Testis (tissue), 3 donors: ENCODE data around the gene COL1A2. TPM values are rescaled to one million over a fixed set of nuclear protein-coding genes. Genes with fewer than 3 reads are reported as not detected.

Source experiments
- DNase-seq: peaks from one replicate; pipeline ENCODE4 v3.0.0-alpha.2; 2019
- H3K27ac ChIP-seq, 2 donors: fragments of 200-600 bp; sonication (generic); one replicate each; pipeline ENCODE4 v1.5.1; 2019
- H3K27me3 ChIP-seq: fragments of 200-600 bp; sonication (generic); one replicate; pipeline ENCODE4 v1.5.1; 2019
- H3K36me3 ChIP-seq: fragments of 200-600 bp; sonication (generic); one replicate; pipeline ENCODE4 v1.5.1; 2017; ENCODE audit warnings: low read depth; ENCODE audit errors: missing control alignments
- H3K4me1 ChIP-seq: fragments of 200-600 bp; sonication (generic); one replicate; pipeline ENCODE4 v1.5.1; 2019
- H3K4me3 ChIP-seq, 2 donors: fragments of 200-600 bp; sonication (generic); one replicate each; pipeline ENCODE4 v1.5.1; 2017 to 2019
- H3K9me3 ChIP-seq: fragments of 200-600 bp; sonication (generic); one replicate; pipeline ENCODE4 v1.5.1; 2017
- POLR2A ChIP-seq: fragments of 450-650 bp; IDR thresholded peaks from one replicate; pipeline ENCODE4 v1.6.1; 2017; ENCODE audit warnings: antibody characterized with exemption, mild to moderate bottlenecking, moderate library complexity
- WGBS, 2 donors: methylation state at CpG; one replicate each; pipeline ENCODE4 v1.1.5; 2018; 5-methylcytosine and 5-hydroxymethylcytosine counted together
- intact Hi-C: fragments of 100-400 bp; cut with DNase I; formaldehyde crosslinking; loops from one replicate; pipeline ENCODE4 v1.15.1; 2023; ENCODE audit warnings: low total_unique reads
- polyA plus RNA-seq: library from polyadenylated mRNA; stranded (reverse); fragments of 350-450 nt; fragmentation: Illumina TruSeq; extraction: RNeasy Lipid Tissue Mini Kit (QIAGEN cat#74804); gene quantifications from one replicate; pipeline ENCODE4 v1.2.3, GENCODE V29; 2014; ENCODE audit warnings: low read depth, low replicate concordance; ENCODE audit not compliant: insufficient read depth
- total RNA-seq, 2 donors: library from RNA; depleted of rRNA; stranded (reverse); fragments of >200 nt; gene quantifications; one replicate each; pipeline ENCODE4 v1.2.3, GENCODE V29; 2016
- TF ChIP-seq, protein P1 (sequence below), 3 experiments: fragments of 450-650 bp in 2 of 3; fragments of 200-600 bp in 1 of 3; sonication (generic) in 1 of 3; IDR thresholded peaks; one replicate each; pipeline ENCODE4 v1.5.1; 2016 to 2019; ENCODE audit warnings: antibody characterized with exemption in 3 of 3, mild to moderate bottlenecking in 2 of 3, moderate library complexity in 1 of 3

The COL1A2 gene
- total and polyA plus RNA-seq, 3 donors from 2014 or later, result 465 to 979 (median 866) TPM

DNA sequence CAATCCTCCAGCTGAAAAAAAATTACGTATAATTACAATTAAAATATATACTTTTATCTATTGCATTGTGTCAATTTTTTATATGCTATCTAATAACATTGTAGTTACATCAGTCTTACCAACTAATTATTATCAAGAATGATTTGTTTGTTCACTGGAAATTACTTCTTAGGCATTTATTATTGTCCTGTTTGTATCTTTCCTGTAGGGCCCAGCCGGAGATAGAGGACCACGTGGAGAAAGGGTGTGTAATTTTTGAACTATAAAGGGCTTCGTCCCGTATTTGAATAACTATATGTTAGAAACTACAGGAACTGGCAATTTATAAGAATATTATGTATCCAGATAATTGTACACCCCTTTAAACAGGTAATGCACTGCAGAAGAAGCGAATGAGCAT, 4.1 kb downstream of the COL1A2 start:
- intact Hi-C loops, result loop anchor here (5.0 kb wide), 1 partner anchor 102 kb away; no protein-coding TSS in a partner anchor
- Histone ChIP-seq H3K9me3 (no peaks in the 10 kb centered on the region), H3K36me3 (no peaks in the 10 kb centered on the region), H3K27me3 (no peaks in the 10 kb centered on the region), H3K27ac (no peak overlapping the region), H3K4me1 (peaks cover 14% of the 10 kb centered on the region), H3K4me3 (no peak overlapping the region)
- no peak for DNase-seq
- TF ChIP-seq POLR2A, result no peak
- TF ChIP-seq, protein P1, sequence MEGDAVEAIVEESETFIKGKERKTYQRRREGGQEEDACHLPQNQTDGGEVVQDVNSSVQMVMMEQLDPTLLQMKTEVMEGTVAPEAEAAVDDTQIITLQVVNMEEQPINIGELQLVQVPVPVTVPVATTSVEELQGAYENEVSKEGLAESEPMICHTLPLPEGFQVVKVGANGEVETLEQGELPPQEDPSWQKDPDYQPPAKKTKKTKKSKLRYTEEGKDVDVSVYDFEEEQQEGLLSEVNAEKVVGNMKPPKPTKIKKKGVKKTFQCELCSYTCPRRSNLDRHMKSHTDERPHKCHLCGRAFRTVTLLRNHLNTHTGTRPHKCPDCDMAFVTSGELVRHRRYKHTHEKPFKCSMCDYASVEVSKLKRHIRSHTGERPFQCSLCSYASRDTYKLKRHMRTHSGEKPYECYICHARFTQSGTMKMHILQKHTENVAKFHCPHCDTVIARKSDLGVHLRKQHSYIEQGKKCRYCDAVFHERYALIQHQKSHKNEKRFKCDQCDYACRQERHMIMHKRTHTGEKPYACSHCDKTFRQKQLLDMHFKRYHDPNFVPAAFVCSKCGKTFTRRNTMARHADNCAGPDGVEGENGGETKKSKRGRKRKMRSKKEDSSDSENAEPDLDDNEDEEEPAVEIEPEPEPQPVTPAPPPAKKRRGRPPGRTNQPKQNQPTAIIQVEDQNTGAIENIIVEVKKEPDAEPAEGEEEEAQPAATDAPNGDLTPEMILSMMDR (IDR thresholded peaks at IDR 0.05), result no peak
- WGBS, 2 donors, result 38 to 42% methylated on average over 6 of the region's 6 CpGs

DNA sequence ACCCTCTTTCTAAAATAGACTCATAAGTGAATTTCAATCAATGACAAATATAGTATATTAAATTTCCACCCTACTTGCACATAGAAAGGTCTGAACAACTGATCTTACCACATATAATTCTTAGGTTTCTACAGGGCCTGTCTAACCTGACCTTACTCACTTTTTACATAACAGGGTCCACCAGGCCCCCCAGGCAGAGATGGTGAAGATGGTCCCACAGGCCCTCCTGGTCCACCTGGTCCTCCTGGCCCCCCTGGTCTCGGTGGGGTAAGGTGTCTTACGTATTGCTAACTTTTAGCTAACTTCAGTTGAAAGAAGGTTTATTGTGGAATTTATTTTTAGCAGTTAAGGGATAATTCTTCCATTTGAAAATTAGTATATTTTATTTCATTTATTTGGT, 5.3 kb downstream of the COL1A2 start:
- TF ChIP-seq POLR2A, result no peak
- TF ChIP-seq, protein P1 (IDR thresholded peaks at IDR 0.05), result no peak
- 67 to 77% methylated on average over 2 of the region's 2 CpGs for WGBS, 2 donors
- intact Hi-C loops, result no loop called here
- H3K4me3 ChIP-seq, result no peak overlapping the region
- peaks cover 7% of the 10 kb centered on the region for H3K4me1 ChIP-seq
- H3K9me3 ChIP-seq, result no peaks in the 10 kb centered on the region
- DNase-seq, result no peak
- H3K27ac ChIP-seq, result no peak overlapping the region
- H3K27me3 ChIP-seq, result no peaks in the 10 kb centered on the region
- no peaks in the 10 kb centered on the region for H3K36me3 ChIP-seq

DNA sequence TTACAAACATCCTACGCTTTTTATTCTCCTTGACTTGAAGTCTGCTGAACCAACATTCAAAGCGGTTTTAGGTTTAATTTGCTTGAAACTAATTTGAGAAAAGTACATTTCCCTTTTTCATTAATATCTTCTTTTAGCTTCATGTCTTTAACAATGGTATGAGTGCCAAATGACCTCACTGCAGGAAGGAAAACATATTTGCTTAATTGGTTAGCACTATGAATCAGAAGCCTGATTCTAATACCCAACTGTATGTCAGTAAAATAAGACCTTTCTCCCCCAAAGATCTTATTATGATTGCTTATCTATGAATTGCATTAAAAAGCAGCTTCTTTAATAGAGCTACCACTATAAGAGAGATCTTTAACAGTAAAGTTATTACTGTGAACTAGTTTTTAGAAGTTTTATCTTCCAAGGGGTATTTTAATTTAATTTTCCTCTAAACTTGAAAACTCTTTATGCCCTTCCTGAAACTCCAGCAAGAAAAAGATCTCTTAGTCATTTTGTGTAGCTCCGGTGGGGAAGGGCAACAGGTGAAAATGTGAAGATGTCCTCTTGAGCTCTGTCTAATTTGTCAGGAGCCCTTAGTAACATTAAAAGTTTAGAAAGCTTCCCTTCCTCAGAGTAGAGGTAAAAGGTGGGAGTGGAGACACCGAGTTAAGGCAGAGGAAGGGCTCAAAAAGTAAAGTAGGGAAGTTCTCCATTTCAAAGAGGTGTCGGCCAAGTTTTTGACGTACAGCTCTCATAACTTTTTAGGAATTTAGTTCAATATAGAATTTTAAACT, 6.1 kb downstream of the COL1A2 start:
- WGBS, 2 donors, result 73 to 74% methylated on average over 6 of the region's 6 CpGs
- no peak overlapping the region for H3K27ac ChIP-seq
- H3K36me3 ChIP-seq, result no peaks in the 10 kb centered on the region
- H3K27me3 ChIP-seq, result no peaks in the 10 kb centered on the region
- intact Hi-C loops, result no loop called here
- H3K9me3 ChIP-seq, result no peaks in the 10 kb centered on the region
- TF ChIP-seq POLR2A, result no peak
- TF ChIP-seq, protein P1 (IDR thresholded peaks at IDR 0.05), result no peak
- DNase-seq, result no peak
- H3K4me1 ChIP-seq, result peaks cover 7% of the 10 kb centered on the region
- H3K4me3 ChIP-seq, result no peak overlapping the region

DNA sequence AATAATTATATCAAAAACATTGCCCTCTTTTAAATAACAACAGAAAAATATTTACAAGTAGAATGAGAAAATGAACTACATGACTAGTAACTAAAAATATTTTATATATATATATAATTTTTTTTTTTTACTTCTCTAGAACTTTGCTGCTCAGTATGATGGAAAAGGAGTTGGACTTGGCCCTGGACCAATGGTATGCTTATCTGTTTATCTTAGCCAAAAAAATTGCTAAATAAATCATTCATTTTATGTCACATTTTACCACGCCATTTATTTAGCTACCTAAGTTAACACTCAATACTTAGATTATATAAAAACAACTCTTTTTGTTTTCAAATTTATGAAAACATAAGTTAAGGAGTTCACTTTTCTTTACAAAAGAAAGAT, 6.7 kb downstream of the COL1A2 start:
- DNase-seq, result no peak
- H3K4me3 ChIP-seq, result no peak overlapping the region
- intact Hi-C loops, result no loop called here
- H3K9me3 ChIP-seq, result no peaks in the 10 kb centered on the region
- no peak overlapping the region for H3K27ac ChIP-seq
- no peaks in the 10 kb centered on the region for H3K36me3 ChIP-seq
- peaks cover 7% of the 10 kb centered on the region for H3K4me1 ChIP-seq
- no peaks in the 10 kb centered on the region for H3K27me3 ChIP-seq
- WGBS, 2 donors, result 60 to 81% methylated on average over 1 of the region's 1 CpG
- TF ChIP-seq, protein P1 (IDR thresholded peaks at IDR 0.05), result no peak
- no peak for TF ChIP-seq POLR2A

DNA sequence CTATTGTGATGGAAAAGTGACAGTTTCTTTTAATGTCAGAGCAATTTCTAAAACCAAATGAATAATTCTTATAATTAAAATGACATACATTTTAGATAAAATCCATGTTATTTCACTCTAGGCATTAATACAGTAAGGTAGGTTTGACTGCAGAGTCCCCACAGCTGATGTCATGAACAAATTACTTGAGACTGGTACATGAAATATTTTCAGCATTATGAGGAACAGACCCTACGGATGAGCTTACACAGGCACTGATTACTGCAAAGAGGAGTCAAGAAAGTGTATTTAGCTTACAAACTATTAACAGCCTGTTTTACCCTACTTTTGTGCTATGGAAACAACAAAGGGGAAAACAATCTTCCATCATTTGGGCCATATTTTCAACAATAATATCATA, 8.9 kb downstream of the COL1A2 start:
- H3K4me3 ChIP-seq, result no peak overlapping the region
- peaks cover 7% of the 10 kb centered on the region for H3K4me1 ChIP-seq
- TF ChIP-seq, protein P1 (IDR thresholded peaks at IDR 0.05), result no peak
- TF ChIP-seq POLR2A, result no peak
- H3K36me3 ChIP-seq, result no peaks in the 10 kb centered on the region
- no peak for DNase-seq
- no peaks in the 10 kb centered on the region for H3K9me3 ChIP-seq
- no peak overlapping the region for H3K27ac ChIP-seq
- intact Hi-C loops, result no loop called here
- WGBS, 2 donors, result 63 to 78% methylated on average over 1 of the region's 1 CpG
- H3K27me3 ChIP-seq, result no peaks in the 10 kb centered on the region
